Type B pancreatic cell (in vitro differentiated cells): Measurements from ENCODE around the gene PTPN13. TPM values are rescaled to one million over a fixed set of nuclear protein-coding genes. Genes with fewer than 3 reads are reported as not detected.

Source experiments
- DNase-seq: peaks from one replicate; pipeline ENCODE4 v3.0.0; 2021; ENCODE audit warnings: mixed read lengths; ENCODE audit not compliant: unreplicated experiment; ENCODE audit errors: extremely low spot score
- H3K27ac Mint-ChIP-seq: 2 replicates; pipeline ENCODE4 v1.8.0; 2021; ENCODE audit warnings: mild to moderate bottlenecking, mixed read lengths
- H3K27me3 Mint-ChIP-seq: 2 replicates; pipeline ENCODE4 v1.8.0; 2021; ENCODE audit warnings: mixed read lengths
- H3K36me3 Mint-ChIP-seq: 2 replicates; pipeline ENCODE4 v1.8.0; 2021; ENCODE audit warnings: mixed read lengths
- H3K4me1 Mint-ChIP-seq: one replicate; pipeline ENCODE4 v1.8.0; 2021; ENCODE audit warnings: mixed read lengths; ENCODE audit not compliant: unreplicated experiment
- H3K4me3 Mint-ChIP-seq: 2 replicates; pipeline ENCODE4 v1.8.0; 2021; ENCODE audit warnings: mild to moderate bottlenecking, mixed read lengths
- H3K9me3 Mint-ChIP-seq: 2 replicates; pipeline ENCODE4 v1.8.0; 2021; ENCODE audit warnings: mixed read lengths
- CTCF ChIP-seq: fragments of 200-600 bp; sonication (generic); conservative IDR thresholded peaks from 2 replicates; pipeline ENCODE4 v1.5.0; 2021; ENCODE audit warnings: antibody characterized with exemption, mild to moderate bottlenecking
- total RNA-seq: library from RNA; stranded (reverse); gene quantifications from 2 replicates; pipeline ENCODE4 v1.2.1, GENCODE V29; 2021; ENCODE audit warnings: low replicate concordance

Gene PTPN13
- total RNA-seq, 1 donor from 2014 or later = 69.0 TPM

GRCh38 chr4:86614865-86615264, 20.8 kb downstream of the PTPN13 start:
- Mint-ChIP-seq H3K9me3 (peaks cover 8% of the 10 kb centered on the region), H3K27me3 (no peaks in the 10 kb centered on the region)

GRCh38 chr4:86615501-86615900, 21.4 kb downstream of the PTPN13 start:
- no peak overlapping the region for H3K4me3 Mint-ChIP-seq
- H3K9me3 Mint-ChIP-seq = peaks cover 8% of the 10 kb centered on the region
- no peak overlapping the region for H3K27ac Mint-ChIP-seq
- TF ChIP-seq CTCF = no peak
- no peak for DNase-seq
- H3K36me3 Mint-ChIP-seq = peaks cover 21% of the 10 kb centered on the region
- H3K4me1 Mint-ChIP-seq = peaks cover 14% of the 10 kb centered on the region
- H3K27me3 Mint-ChIP-seq = no peaks in the 10 kb centered on the region

More at GRCh38 chr4:86614865-86615264, 20.8 kb downstream of the PTPN13 start:
- Mint-ChIP-seq H3K4me1 (peaks cover 17% of the 10 kb centered on the region), H3K4me3 (no peak overlapping the region), H3K36me3 (peaks cover 21% of the 10 kb centered on the region), H3K27ac (no peak overlapping the region)
- DNase-seq = no peak
- TF ChIP-seq CTCF = no peak

GRCh38 chr4:86619656-86620055, 25.5 kb downstream of the PTPN13 start:
- peaks cover 23% of the 10 kb centered on the region for H3K36me3 Mint-ChIP-seq
- TF ChIP-seq CTCF = no peak
- H3K27ac Mint-ChIP-seq = no peak overlapping the region
- H3K4me3 Mint-ChIP-seq = no peak overlapping the region
- peaks cover 16% of the 10 kb centered on the region for H3K4me1 Mint-ChIP-seq
- DNase-seq = no peak
- no peaks in the 10 kb centered on the region for H3K27me3 Mint-ChIP-seq
- H3K9me3 Mint-ChIP-seq = peaks cover 8% of the 10 kb centered on the region

GRCh38 chr4:86621435-86621834, 27.3 kb downstream of the PTPN13 start:
- Mint-ChIP-seq H3K4me1 (peaks cover 28% of the 10 kb centered on the region), H3K4me3 (no peak overlapping the region), H3K27me3 (no peaks in the 10 kb centered on the region), H3K9me3 (peaks cover 8% of the 10 kb centered on the region), H3K36me3 (peaks cover 27% of the 10 kb centered on the region), H3K27ac (no peak overlapping the region)
- no peak for TF ChIP-seq CTCF
- DNase-seq = no peak

DNA sequence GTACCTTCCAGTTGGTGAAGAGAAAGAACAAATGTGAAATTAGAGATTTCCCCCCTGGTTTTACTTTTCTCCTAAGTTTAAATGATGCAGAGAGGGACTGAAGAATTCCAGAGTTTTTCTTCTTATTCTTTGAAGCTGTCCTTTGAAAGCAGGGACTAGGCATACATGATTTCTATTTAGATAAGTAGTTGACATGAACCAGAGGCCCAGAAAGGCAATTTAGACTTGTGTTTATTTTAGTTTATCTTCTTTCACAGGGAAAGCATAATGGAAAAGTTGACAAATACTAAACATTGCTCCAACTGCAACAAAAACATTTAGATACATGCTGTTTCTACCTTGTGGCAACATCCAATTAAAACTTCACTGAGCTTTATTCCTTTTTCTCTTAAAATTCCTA, 32.0 kb downstream of the PTPN13 start:
- Mint-ChIP-seq H3K36me3 (peaks cover 10% of the 10 kb centered on the region), H3K4me1 (peaks cover 24% of the 10 kb centered on the region), H3K27me3 (no peaks in the 10 kb centered on the region), H3K4me3 (no peak overlapping the region), H3K9me3 (no peaks in the 10 kb centered on the region), H3K27ac (no peak overlapping the region)
- DNase-seq = no peak
- TF ChIP-seq CTCF = no peak
